ENCODE data around the gene PSMB2. TPM values are rescaled to one million over a fixed set of nuclear protein-coding genes. Genes with fewer than 3 reads are reported as not detected.

The PSMB2 gene
- total RNA-seq, 4 donors from 2014 or later: 16.1 to 41.6 (median 29.0) TPM

- no peaks in the 10 kb centered on the region for H3K36me3 ChIP-seq
- 93 to 96% methylated on average over 5 to 8 of the region's 8 CpGs for WGBS, 2 donors (ENCODE audit: low coverage in 1 of 2)
- in situ Hi-C loops (cut with MboI; ENCODE audit: low pct_ligation_motif_present in 1 of 4, low pct_unique_long_range_greater_than_20kb in 1 of 4, low sequenced_read_pairs in 3 of 4): no loop called here
Observed at GRCh38 chr1:35591211-35591610, 50.1 kb downstream of the PSMB2 start.

DNA sequence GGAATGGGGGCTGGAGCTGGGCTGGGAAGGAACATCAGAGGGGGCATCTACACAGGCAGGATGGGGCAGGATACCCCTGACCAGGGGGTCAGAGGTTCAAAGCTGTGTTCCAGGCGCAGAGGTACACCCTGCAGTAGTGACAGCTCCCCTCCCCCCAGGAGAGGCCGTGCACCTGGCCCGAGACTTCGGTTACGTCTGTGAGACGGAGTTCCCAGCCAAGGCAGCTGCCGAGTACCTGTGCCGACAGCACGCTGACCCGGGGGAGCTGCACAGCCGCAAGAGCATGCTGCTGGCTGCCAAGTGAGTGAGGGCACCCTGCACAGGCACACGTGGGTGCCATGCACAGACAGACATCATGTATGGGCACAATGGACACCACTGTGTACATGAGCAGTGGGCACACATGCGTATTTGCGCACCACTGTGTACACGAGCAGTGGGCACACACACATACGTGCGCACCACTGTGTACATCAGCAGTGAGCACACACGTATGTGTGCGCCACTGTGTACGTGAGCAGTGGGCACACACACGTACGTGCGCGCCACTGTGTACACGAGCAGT, 50.8 kb downstream of the PSMB2 start:
- in situ Hi-C loops (cut with MboI; ENCODE audit: low pct_ligation_motif_present in 1 of 4, low pct_unique_long_range_greater_than_20kb in 1 of 4, low sequenced_read_pairs in 3 of 4) (no loop called here), intact Hi-C loops (cut with DNase I; ENCODE audit: low total_unique reads) (no loop called here)
- Histone ChIP-seq H3K27me3 (no peaks in the 10 kb centered on the region), H3K9me3 (no peaks in the 10 kb centered on the region), H3K36me3 (no peaks in the 10 kb centered on the region), H3K4me1 (no peaks in the 10 kb centered on the region), H3K4me3 (no peak overlapping the region), H3K27ac (no peak overlapping the region)
- DNase-seq: no peak
- WGBS, 2 donors (ENCODE audit: low coverage in 1 of 2): 94% methylated on average over 23 of the region's 25 CpGs; no CpG with 5 or more reads in 1 of the 2 donors
- TF ChIP-seq POLR2AphosphoS5 (IDR thresholded peaks at IDR 0.05) (no peak), POLR2A (IDR thresholded peaks at IDR 0.05) (no peak)

More at GRCh38 chr1:35591211-35591610, 50.1 kb downstream of the PSMB2 start:
- DNase-seq: no peak
- Histone ChIP-seq H3K4me1 (no peaks in the 10 kb centered on the region), H3K27me3 (no peaks in the 10 kb centered on the region), H3K9me3 (no peaks in the 10 kb centered on the region), H3K4me3 (no peak overlapping the region), H3K27ac (no peak overlapping the region)
- intact Hi-C loops (cut with DNase I; ENCODE audit: low total_unique reads): no loop called here
- TF ChIP-seq POLR2AphosphoS5 (IDR thresholded peaks at IDR 0.05): no peak
- no peak for TF ChIP-seq CTCF (IDR thresholded peaks at IDR 0.05)
- TF ChIP-seq EP300 (IDR thresholded peaks at IDR 0.05; ENCODE audit: low read depth): no peak
- no peak for TF ChIP-seq POLR2A (IDR thresholded peaks at IDR 0.05)

GRCh38 chr1:35589516-35590427, 51.6 kb downstream of the PSMB2 start:
- Histone ChIP-seq H3K27me3 (no peaks in the 10 kb centered on the region), H3K4me3 (no peak overlapping the region), H3K36me3 (no peaks in the 10 kb centered on the region), H3K27ac (no peak overlapping the region), H3K4me1 (no peaks in the 10 kb centered on the region), H3K9me3 (no peaks in the 10 kb centered on the region)
- WGBS, 2 donors (ENCODE audit: low coverage in 1 of 2): 88 to 98% methylated on average over 6 to 15 of the region's 15 CpGs
- intact Hi-C loops (cut with DNase I; ENCODE audit: low total_unique reads) (no loop called here), in situ Hi-C loops (cut with MboI; ENCODE audit: low pct_ligation_motif_present in 1 of 4, low pct_unique_long_range_greater_than_20kb in 1 of 4, low sequenced_read_pairs in 3 of 4) (no loop called here)
- no peak for DNase-seq
- TF ChIP-seq POLR2A (IDR thresholded peaks at IDR 0.05) (no peak), CTCF (IDR thresholded peaks at IDR 0.05) (no peak), POLR2AphosphoS5 (IDR thresholded peaks at IDR 0.05) (no peak), EP300 (IDR thresholded peaks at IDR 0.05; ENCODE audit: low read depth) (no peak)

DNA sequence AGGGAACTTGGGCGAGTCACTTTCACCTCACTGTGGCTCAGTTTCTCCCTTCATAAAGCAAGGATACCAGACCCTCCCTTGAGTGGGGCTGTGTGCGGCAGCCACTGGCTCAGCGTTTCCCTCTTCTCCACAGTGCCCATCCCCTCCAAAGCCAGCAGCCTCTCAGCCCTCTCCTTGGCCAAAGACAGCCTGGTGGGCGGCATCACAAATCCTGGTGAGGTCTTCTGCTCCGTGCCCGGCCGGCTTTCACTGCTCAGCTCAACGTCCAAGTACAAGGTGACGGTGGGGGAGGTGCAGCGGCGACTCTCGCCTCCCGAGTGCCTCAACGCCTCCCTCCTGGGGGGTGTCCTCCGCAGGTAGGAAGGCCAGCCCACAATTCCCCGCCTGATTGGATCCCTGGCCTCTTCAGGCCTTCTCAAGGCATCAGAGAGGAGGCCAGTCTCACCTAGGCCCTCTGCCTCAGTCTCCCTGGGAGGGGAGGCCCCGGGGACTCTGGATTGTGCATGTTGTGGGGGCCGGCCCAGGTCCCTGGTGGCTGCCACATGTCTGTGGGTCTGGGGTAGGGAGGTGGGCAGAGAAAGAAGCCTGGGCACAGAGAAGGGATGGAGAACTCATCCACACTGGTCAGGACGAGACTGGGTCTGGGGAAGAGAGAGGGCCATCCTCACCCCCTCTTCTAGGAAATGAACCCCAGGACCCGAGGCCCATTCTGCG, 53.0 kb downstream of the PSMB2 start:
- TF ChIP-seq POLR2A (IDR thresholded peaks at IDR 0.05) (no peak), POLR2AphosphoS5 (IDR thresholded peaks at IDR 0.05) (no peak), CTCF (IDR thresholded peaks at IDR 0.05) (no peak), EP300 (IDR thresholded peaks at IDR 0.05; ENCODE audit: low read depth) (no peak)

More for the DNA sequence above, 53.0 kb downstream of the PSMB2 start:
- H3K27me3 ChIP-seq: no peaks in the 10 kb centered on the region
- H3K9me3 ChIP-seq: no peaks in the 10 kb centered on the region
- H3K4me1 ChIP-seq: no peaks in the 10 kb centered on the region
- no peaks in the 10 kb centered on the region for H3K36me3 ChIP-seq
- no peak overlapping the region for H3K27ac ChIP-seq
- 81 to 100% methylated on average over 2 to 21 of the region's 21 CpGs for WGBS, 2 donors (ENCODE audit: low coverage in 1 of 2)
- in situ Hi-C loops (cut with MboI; ENCODE audit: low pct_ligation_motif_present in 1 of 4, low pct_unique_long_range_greater_than_20kb in 1 of 4, low sequenced_read_pairs in 3 of 4) (no loop called here), intact Hi-C loops (cut with DNase I; ENCODE audit: low total_unique reads) (no loop called here)
- no peak overlapping the region for H3K4me3 ChIP-seq
- no peak for DNase-seq
